ENCODE data around the gene ARID1A.
A peak's percentile ranks its signal among the peaks of the same experiment; 100 is the strongest.

ARID1A gene

DNA sequence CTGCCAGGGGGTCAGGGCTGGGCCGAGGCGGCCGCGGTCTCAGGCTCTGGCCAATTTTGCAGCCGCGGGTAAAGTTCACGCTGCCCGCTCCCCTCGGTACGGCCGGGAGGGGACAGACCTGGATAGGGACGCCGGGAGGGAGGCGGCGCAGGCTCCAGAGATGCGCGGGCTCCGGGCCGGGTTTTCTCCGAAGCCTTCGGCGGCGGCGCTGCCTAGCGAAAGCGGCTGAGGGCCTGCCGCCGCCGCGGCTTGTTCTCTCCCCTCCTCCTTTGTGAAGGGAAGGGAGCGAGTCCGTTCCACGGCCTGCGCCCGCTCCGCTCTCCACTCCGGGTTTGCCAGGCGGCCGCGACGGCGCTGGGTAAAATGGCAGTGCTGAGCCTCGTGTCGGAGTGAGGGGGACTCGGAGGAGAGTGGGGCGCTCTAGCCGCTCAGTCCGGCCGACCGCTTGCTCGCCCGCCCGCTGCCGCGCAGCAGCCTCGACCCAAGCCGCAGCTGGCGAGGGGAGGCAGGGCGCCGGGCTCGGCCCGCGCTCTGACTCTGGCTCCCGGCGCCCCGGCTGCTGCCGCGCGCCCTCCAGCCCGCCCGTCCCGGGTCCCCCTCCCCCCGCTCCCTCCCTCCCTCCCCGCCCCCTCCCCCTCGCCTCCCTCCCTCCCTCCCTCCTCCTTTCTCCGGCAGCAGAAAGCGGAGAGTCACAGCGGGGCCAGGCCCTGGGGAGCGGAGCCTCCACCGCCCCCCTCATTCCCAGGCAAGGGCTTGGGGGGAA lies at the start of gene ARID1A:
Gene ARID1A, plus strand, starts transcription at position 660 of the 763 bp plus-strand sequence. CDS start 389 bp downstream, outside the sequence.
- peak; percentile 98 for DNase-seq

- DNase-seq, result no peak
Measured at GRCh38 chr1:26664802-26665201, 31.0 kb upstream of the ARID1A start.

- no peak for DNase-seq
Measured at GRCh38 chr1:26666855-26667254, 29.0 kb upstream of the ARID1A start.

DNA sequence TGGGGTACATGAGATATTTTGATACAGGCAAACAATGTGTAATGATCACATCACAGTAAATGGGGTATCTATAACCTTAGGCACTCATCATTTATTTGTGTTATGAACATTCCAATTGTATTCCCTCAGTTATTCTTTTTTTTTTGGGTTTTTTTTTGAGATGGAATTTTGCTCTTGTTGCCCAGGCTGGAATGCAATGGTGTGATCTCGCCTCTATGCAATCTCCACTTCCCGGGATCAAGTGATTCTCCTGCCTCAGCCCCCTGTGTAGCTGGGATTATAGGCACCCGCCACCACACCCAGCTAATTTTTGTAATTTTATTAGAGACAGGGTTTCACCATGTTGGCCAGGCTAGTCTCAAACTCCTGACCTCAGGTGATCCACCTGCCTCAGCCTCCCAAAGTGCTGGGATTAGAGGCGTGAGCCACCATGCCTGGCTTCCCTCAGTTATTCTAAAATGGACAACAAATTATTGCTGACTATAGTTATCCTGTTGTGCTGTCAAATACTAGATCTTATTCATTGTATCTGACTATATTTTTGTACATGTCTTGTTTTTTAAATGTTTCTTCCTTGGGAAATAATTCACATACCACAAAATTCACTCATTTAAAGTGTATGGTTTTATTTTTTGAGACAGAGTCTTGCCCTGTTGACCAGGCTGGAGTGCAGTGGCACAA lies 27.6 kb upstream of the ARID1A start:
- peak; percentile 66 for DNase-seq

DNA sequence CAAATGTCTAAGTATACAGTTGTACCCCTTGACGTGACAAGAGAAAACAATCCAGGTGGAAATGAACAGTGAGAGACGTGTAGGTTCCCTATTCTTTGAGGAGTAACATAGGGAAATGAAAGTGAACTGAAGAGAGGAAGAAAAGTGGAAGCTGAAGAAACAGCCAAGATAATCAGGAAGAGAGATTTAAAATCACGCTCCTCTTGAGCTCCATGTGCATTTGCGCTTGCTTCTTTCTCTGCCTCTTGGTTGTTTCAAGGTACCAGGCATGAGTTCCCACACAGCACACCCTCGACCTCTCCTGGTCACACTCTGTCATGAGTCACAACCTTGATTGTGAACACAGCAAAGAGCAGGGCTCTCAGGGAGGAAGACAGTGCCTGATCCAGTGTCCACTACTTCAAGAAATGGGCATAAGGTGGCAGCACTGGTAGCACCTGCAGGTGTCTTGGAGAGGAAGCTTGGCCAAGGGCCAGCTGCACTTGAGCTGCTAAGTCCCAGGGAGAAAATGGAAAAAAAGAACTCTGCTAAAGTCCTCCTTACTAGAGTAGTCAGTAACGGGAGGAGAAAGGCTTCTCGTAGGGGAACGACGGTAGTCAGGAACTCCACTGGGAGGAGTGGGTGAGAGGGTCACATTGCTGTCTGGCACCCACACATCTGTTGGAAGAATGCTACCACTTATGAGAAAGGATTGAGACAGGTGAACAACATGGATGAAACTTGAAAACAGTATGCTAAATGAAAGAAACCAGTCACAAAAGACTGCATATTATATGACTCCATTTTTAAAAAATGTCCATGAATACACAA lies 18.3 kb upstream of the ARID1A start:
- peak; percentile 56 for DNase-seq

- DNase-seq, result no peak
Measured at GRCh38 chr1:26684763-26685508, 10.9 kb upstream of the ARID1A start.

DNA sequence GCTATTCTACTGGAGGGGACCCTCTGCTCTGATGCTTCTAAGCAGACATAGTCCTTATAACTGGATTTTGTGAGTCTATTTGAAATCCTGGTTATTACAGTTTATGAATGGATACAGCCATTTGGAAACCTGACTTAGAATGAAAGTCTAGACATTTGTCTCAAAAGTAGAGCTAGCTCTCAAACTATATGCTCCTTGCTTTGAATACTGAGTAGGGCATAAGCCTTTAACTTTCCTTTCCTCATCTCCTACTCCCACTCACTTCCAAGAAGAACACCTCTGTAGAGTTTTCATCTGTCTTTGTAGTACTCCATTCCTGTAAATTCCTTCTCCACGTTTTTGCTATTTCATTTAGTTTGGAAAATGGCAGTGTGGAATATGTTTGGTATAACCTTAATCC lies 9.0 kb upstream of the ARID1A start:
- DNase-seq, result no peak

- DNase-seq, result no peak
Measured at GRCh38 chr1:26689504-26689903, 6.3 kb upstream of the ARID1A start.

DNA sequence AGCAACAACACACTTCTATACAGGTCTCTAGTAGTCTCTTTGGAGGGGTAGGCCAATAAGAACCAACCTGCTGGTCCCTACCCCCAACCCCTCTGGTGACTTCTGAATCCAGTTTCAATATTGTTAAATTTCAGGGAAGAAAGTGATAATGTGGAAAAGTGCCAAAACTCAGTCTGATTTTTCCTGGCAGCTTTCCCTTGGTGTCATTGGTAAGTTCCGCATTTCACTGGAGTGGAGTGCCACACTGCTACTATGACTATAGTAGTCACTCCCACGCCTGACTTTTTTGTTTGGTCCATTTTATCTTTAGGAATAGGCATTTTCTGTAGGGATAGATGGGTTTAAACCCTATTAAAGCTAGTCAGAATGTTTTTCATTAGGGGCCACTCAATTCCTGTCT lies 5.7 kb upstream of the ARID1A start:
- DNase-seq, result no peak

GRCh38 chr1:26690576-26691031 lies 5.2 kb upstream of the ARID1A start:
- DNase-seq, result peak; percentile 28

- DNase-seq, result peak; percentile 98
Measured at GRCh38 chr1:26692211-26692792, 3.5 kb upstream of the ARID1A start.

DNA sequence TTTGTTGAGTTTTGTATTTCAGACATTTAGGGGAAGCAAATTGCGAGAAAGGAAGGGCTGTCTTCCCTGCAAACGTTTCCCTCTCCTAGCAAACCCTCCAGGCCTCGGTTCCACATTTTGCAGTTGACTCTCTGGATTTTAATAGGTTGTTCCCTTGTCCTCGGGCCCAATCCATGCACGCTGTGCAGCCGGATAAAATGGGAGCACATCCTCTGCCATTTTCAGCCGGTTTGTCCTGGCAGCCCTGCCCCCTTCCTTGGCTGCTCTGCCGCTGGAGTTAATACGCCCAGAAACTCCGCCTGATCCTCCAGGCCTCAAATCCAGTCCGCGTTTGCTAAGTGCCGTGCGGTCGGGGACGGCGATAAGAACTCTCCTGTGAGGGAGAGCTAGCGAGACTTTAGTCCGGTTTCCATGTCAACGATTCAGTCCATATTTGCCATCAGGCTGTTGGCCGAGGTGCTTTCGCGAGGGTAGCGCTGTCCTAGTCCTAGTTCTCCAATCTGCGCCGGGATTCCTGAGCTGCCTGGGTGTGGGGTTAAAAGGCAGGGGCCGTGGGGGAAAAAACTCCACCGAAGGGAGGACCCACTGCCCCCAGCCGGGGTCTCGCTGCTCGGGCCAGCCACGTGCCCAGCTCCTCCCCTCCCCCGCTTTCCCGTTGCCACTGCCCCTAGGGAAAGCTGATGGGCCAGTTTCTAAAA lies 2.9 kb upstream of the ARID1A start:
- DNase-seq, result peak; percentile 99

GRCh38 chr1:26693599-26694572 lies 1.9 kb upstream of the ARID1A start:
- no peak for DNase-seq

DNA sequence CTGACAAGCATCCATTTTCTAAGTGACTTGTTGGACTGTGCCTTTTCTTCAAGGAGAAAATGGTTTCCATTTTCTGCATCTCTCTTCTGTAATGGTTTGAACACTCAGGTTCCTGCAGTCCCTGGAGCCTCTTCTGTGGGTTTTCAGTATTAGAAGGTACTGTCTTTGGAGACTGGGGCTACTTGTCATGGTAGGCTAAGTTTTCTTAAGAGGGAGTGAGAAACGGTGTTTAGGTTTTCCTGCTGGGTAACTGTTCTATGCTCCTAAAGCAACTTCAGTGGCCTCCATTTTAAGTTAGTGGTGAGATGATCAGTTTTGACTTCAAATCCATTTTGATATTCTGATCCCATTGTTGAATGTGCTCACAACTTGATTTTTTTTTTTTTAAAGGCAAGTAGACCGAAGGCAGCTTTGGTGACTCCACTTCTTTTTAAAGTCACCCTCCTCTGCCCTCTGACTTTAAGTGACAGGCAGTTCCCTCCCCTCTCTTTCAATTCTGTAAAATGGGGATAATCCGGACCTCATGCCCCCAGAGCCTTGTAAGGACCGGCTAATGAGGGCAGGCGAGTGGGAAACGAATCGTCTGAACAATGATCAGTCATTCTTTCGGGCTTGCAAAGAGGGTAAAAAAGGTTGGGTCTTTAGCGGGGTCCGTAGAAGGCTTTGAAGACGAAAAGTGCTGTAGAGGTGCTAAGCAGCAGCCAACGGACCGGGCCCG lies 1.0 kb upstream of the ARID1A start:
- DNase-seq, result no peak

DNA sequence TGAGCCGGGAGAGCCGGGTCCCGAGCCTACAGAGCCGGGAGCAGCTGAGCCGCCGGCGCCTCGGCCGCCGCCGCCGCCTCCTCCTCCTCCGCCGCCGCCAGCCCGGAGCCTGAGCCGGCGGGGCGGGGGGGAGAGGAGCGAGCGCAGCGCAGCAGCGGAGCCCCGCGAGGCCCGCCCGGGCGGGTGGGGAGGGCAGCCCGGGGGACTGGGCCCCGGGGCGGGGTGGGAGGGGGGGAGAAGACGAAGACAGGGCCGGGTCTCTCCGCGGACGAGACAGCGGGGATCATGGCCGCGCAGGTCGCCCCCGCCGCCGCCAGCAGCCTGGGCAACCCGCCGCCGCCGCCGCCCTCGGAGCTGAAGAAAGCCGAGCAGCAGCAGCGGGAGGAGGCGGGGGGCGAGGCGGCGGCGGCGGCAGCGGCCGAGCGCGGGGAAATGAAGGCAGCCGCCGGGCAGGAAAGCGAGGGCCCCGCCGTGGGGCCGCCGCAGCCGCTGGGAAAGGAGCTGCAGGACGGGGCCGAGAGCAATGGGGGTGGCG lies 371 bp downstream of the ARID1A start:
- no peak for DNase-seq

DNA sequence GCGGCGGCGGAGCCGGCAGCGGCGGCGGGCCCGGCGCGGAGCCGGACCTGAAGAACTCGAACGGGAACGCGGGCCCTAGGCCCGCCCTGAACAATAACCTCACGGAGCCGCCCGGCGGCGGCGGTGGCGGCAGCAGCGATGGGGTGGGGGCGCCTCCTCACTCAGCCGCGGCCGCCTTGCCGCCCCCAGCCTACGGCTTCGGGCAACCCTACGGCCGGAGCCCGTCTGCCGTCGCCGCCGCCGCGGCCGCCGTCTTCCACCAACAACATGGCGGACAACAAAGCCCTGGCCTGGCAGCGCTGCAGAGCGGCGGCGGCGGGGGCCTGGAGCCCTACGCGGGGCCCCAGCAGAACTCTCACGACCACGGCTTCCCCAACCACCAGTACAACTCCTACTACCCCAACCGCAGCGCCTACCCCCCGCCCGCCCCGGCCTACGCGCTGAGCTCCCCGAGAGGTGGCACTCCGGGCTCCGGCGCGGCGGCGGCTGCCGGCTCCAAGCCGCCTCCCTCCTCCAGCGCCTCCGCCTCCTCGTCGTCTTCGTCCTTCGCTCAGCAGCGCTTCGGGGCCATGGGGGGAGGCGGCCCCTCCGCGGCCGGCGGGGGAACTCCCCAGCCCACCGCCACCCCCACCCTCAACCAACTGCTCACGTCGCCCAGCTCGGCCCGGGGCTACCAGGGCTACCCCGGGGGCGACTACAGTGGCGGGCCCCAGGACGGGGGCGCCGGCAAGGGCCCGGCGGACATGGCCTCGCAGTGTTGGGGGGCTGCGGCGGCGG lies 1.0 kb downstream of the ARID1A start:
- no peak for DNase-seq

GRCh38 chr1:26697431-26697977 lies 1.7 kb downstream of the ARID1A start:
- no peak for DNase-seq
